Epithelial cell of proximal tubule (primary cell): ENCODE measurements around the gene HIP1. TPM values are rescaled to one million over a fixed set of nuclear protein-coding genes. Genes with fewer than 3 reads are reported as not detected.
"Not testable (repeated sequence)": the region's sequence is repeated elsewhere in the genome, so short reads cannot be mapped to it uniquely, and the experiment has no call there.

Source experiments
- DNase-seq: peaks from one replicate; pipeline ENCODE4 v3.0.0-alpha.2; 2011; ENCODE audit warnings: low read depth
- H3K4me3 ChIP-seq: 2 replicates; pipeline ENCODE4 v1.5.1; 2011; ENCODE audit warnings: low read depth, mild to moderate bottlenecking, low read length
- CTCF ChIP-seq: conservative IDR thresholded peaks from 2 replicates; pipeline ENCODE4 v1.5.1; 2012; ENCODE audit warnings: low read depth, mild to moderate bottlenecking, low read length
- total RNA-seq: library from RNA; depleted of rRNA; stranded (reverse); fragments of >200 nt; gene quantifications from 2 replicates; pipeline ENCODE4 v1.2.3, GENCODE V29; 2015

Gene HIP1
- total RNA-seq, 1 donor from 2014 or later = 10.6 TPM

- no peak overlapping the region for H3K4me3 ChIP-seq
- no peak for DNase-seq
- TF ChIP-seq CTCF = no peak
Observed at GRCh38 chr7:75559355-75559975, 179.3 kb downstream of the HIP1 start.

- DNase-seq, H3K4me3 ChIP-seq: not testable (repeated sequence)
Observed at GRCh38 chr7:75556835-75557234, 181.9 kb downstream of the HIP1 start.

GRCh38 chr7:75555736-75556135, 183.0 kb downstream of the HIP1 start:
- no peak for DNase-seq
- no peak for TF ChIP-seq CTCF

GRCh38 chr7:75546237-75547015, 192.3 kb downstream of the HIP1 start:
- H3K4me3 ChIP-seq = no peak overlapping the region
- TF ChIP-seq CTCF = no peak
- DNase-seq = no peak

More at GRCh38 chr7:75555736-75556135, 183.0 kb downstream of the HIP1 start:
- no peak overlapping the region for H3K4me3 ChIP-seq

- H3K4me3 ChIP-seq = no peak overlapping the region
- no peak for DNase-seq
- no peak for TF ChIP-seq CTCF
Observed at GRCh38 chr7:75537731-75538130, 201.0 kb downstream of the HIP1 start.

GRCh38 chr7:75536940-75537538, 201.7 kb downstream of the HIP1 start:
- no peak for DNase-seq
- no peak overlapping the region for H3K4me3 ChIP-seq
- TF ChIP-seq CTCF = no peak

GRCh38 chr7:75536491-75536890, 202.2 kb downstream of the HIP1 start:
- TF ChIP-seq CTCF = no peak
- DNase-seq = no peak
- no peak overlapping the region for H3K4me3 ChIP-seq
